Measurements from ENCODE around the gene FOXI1.

Gene FOXI1

GRCh38 chr5:170148430-170149205, 42.9 kb downstream of the FOXI1 start:
- Histone ChIP-seq H3K36me3 (ENCODE audit: control insufficient read depth, insufficient read depth, low read length) (no peaks in the 10 kb centered on the region), H3K27me3 (replicated peaks; ENCODE audit: control insufficient read depth, insufficient read depth, low read length) (no peaks in the 10 kb centered on the region), H3K4me3 (replicated peaks; ENCODE audit: low read depth, low read length) (no peak overlapping the region)
- TF ChIP-seq CTCF (IDR thresholded peaks at IDR 0.05; ENCODE audit: insufficient read depth, low read length, poor library complexity, severe bottlenecking) = no peak
- DNase-seq (ENCODE audit: extremely low read depth, insufficient read length) = no peak

GRCh38 chr5:170149206-170149515, 43.5 kb downstream of the FOXI1 start:
- Histone ChIP-seq H3K4me3 (replicated peaks; ENCODE audit: low read depth, low read length) (no peak overlapping the region), H3K27me3 (replicated peaks; ENCODE audit: control insufficient read depth, insufficient read depth, low read length) (no peaks in the 10 kb centered on the region), H3K36me3 (ENCODE audit: control insufficient read depth, insufficient read depth, low read length) (no peaks in the 10 kb centered on the region)
- no peak for TF ChIP-seq CTCF (IDR thresholded peaks at IDR 0.05; ENCODE audit: insufficient read depth, low read length, poor library complexity, severe bottlenecking)
- no peak for DNase-seq (ENCODE audit: extremely low read depth, insufficient read length)

GRCh38 chr5:170150713-170151096, 45.0 kb downstream of the FOXI1 start:
- no peak for TF ChIP-seq CTCF (IDR thresholded peaks at IDR 0.05; ENCODE audit: insufficient read depth, low read length, poor library complexity, severe bottlenecking)

GRCh38 chr5:170151097-170151831, 45.6 kb downstream of the FOXI1 start:
- DNase-seq (ENCODE audit: extremely low read depth, insufficient read length) = peak; percentile 30
- no peak for TF ChIP-seq CTCF (IDR thresholded peaks at IDR 0.05; ENCODE audit: insufficient read depth, low read length, poor library complexity, severe bottlenecking)

More at GRCh38 chr5:170150713-170151096, 45.0 kb downstream of the FOXI1 start:
- Histone ChIP-seq H3K27me3 (replicated peaks; ENCODE audit: control insufficient read depth, insufficient read depth, low read length) (no peaks in the 10 kb centered on the region), H3K4me3 (replicated peaks; ENCODE audit: low read depth, low read length) (no peak overlapping the region), H3K36me3 (ENCODE audit: control insufficient read depth, insufficient read depth, low read length) (no peaks in the 10 kb centered on the region)
- DNase-seq (ENCODE audit: extremely low read depth, insufficient read length) = no peak

GRCh38 chr5:170152767-170153166, 47.1 kb downstream of the FOXI1 start:
- no peak overlapping the region for H3K4me3 ChIP-seq (replicated peaks; ENCODE audit: low read depth, low read length)
- no peaks in the 10 kb centered on the region for H3K27me3 ChIP-seq (replicated peaks; ENCODE audit: control insufficient read depth, insufficient read depth, low read length)
- no peak for TF ChIP-seq CTCF (IDR thresholded peaks at IDR 0.05; ENCODE audit: insufficient read depth, low read length, poor library complexity, severe bottlenecking)
- H3K36me3 ChIP-seq (ENCODE audit: control insufficient read depth, insufficient read depth, low read length) = no peaks in the 10 kb centered on the region
- DNase-seq (ENCODE audit: extremely low read depth, insufficient read length) = no peak

More at GRCh38 chr5:170151097-170151831, 45.6 kb downstream of the FOXI1 start:
- Histone ChIP-seq H3K27me3 (replicated peaks; ENCODE audit: control insufficient read depth, insufficient read depth, low read length) (no peaks in the 10 kb centered on the region), H3K36me3 (ENCODE audit: control insufficient read depth, insufficient read depth, low read length) (no peaks in the 10 kb centered on the region), H3K4me3 (replicated peaks; ENCODE audit: low read depth, low read length) (no peak overlapping the region)
